Omental fat pad (tissue), 4 donors: Measurements from ENCODE around the gene SEZ6. TPM values are rescaled to one million over a fixed set of nuclear protein-coding genes. Genes with fewer than 3 reads are reported as not detected.

Experiments used
- ATAC-seq: fragments of 150-250 bp; one replicate; pipeline ENCODE4 v1.9.1; 2016; ENCODE audit warnings: mild to moderate bottlenecking, moderate library complexity; ENCODE audit not compliant: low FRiP score
- DNase-seq: peaks from one replicate; pipeline ENCODE4 v3.0.0-alpha.2; 2019; ENCODE audit warnings: low spot score
- CTCF ChIP-seq, 3 donors: fragments of 450-650 bp; IDR thresholded peaks; one replicate each; pipeline ENCODE4 v1.5.1; 2016 to 2017; ENCODE audit warnings: antibody characterized with exemption in 3 of 3, mild to moderate bottlenecking in 3 of 3, moderate library complexity in 2 of 3
- total RNA-seq, 4 donors: library from RNA; depleted of rRNA; stranded (reverse); fragments of >200 nt; gene quantifications; one replicate each; pipeline ENCODE4 v1.1.0, GENCODE V29; 2016

The SEZ6 gene
- not detected for total RNA-seq

- ATAC-seq (peak; percentile 71), DNase-seq (peak; percentile 30)
- TF ChIP-seq CTCF (IDR thresholded peaks at IDR 0.05) = no peak
Measured at GRCh38 chr17:29005936-29006511, at the start of gene SEZ6. Gene SEZ6 (minus strand): TSS chr17:29006033. CDS start chr17:29005869, 164 bp downstream.

GRCh38 chr17:29054835-29055234, 49.0 kb upstream of the SEZ6 start:
- no peak for DNase-seq
- no peak for TF ChIP-seq CTCF (IDR thresholded peaks at IDR 0.05)
- no peak for ATAC-seq

GRCh38 chr17:29051731-29052130, 45.9 kb upstream of the SEZ6 start:
- ATAC-seq (no peak), DNase-seq (no peak)
- no peak for TF ChIP-seq CTCF (IDR thresholded peaks at IDR 0.05)

- ATAC-seq (no peak), DNase-seq (no peak)
- no peak for TF ChIP-seq CTCF (IDR thresholded peaks at IDR 0.05)
Measured at GRCh38 chr17:29051194-29051593, 45.4 kb upstream of the SEZ6 start.

GRCh38 chr17:29050176-29050575, 44.3 kb upstream of the SEZ6 start:
- DNase-seq (no peak), ATAC-seq (no peak)
- no peak for TF ChIP-seq CTCF (IDR thresholded peaks at IDR 0.05)

- no peak for TF ChIP-seq CTCF (IDR thresholded peaks at IDR 0.05)
- DNase-seq = no peak
- ATAC-seq = no peak
Measured at GRCh38 chr17:29049541-29050145, 43.8 kb upstream of the SEZ6 start.
